ENCODE data around the gene VSNL1. TPM values are rescaled to one million over a fixed set of nuclear protein-coding genes. Genes with fewer than 3 reads are reported as not detected.

Gene VSNL1
- total and polyA plus RNA-seq, 12 donors, result 7.2 to 51.1 (median 21.2) TPM

GRCh38 chr2:17583646-17584045, 43.1 kb downstream of the VSNL1 start:
- Histone ChIP-seq H3K27ac (no peak overlapping the region), H3K4me1 (replicated peaks in 1 of 2) (no peaks in the 10 kb centered on the region), H3K4me3 (no peak overlapping the region), H3K9me3 (replicated peaks in 1 of 3) (no peaks in the 10 kb centered on the region), H3K36me3 (replicated peaks in 1 of 2) (no peaks in the 10 kb centered on the region), H3K27me3 (no peaks in the 10 kb centered on the region)
- no peak for TF ChIP-seq CTCF (IDR thresholded peaks at IDR 0.05)
- TF ChIP-seq POLR2A (IDR thresholded peaks at IDR 0.05), result no peak
- intact Hi-C loops (cut with DNase I), result no loop called here
- DNase-seq, result no peak
- WGBS, 4 donors, result 77 to 88% (median 82%) methylated on average over 3 of the region's 3 CpGs

GRCh38 chr2:17584689-17585088, 44.2 kb downstream of the VSNL1 start:
- H3K36me3 ChIP-seq (replicated peaks in 1 of 2), result no peaks in the 10 kb centered on the region
- TF ChIP-seq CTCF (IDR thresholded peaks at IDR 0.05), result no peak
- TF ChIP-seq POLR2A (IDR thresholded peaks at IDR 0.05), result no peak
- no peak for DNase-seq
- H3K4me3 ChIP-seq, result no peak overlapping the region
- no peak overlapping the region for H3K27ac ChIP-seq
- no peaks in the 10 kb centered on the region for H3K27me3 ChIP-seq
- H3K4me1 ChIP-seq (replicated peaks in 1 of 2), result no peaks in the 10 kb centered on the region
- no peaks in the 10 kb centered on the region for H3K9me3 ChIP-seq (replicated peaks in 1 of 3)
- intact Hi-C loops (cut with DNase I), result no loop called here
- WGBS, 4 donors, result 83 to 86% (median 84%) methylated on average over 1 to 4 of the region's 4 CpGs

- WGBS, 4 donors, result 61 to 83% (median 70%) methylated on average over 3 of the region's 3 CpGs
- Histone ChIP-seq H3K9me3 (replicated peaks in 1 of 3) (no peaks in the 10 kb centered on the region), H3K4me1 (replicated peaks in 1 of 2) (no peaks in the 10 kb centered on the region), H3K27ac (no peak overlapping the region), H3K36me3 (replicated peaks in 1 of 2) (no peaks in the 10 kb centered on the region), H3K27me3 (no peaks in the 10 kb centered on the region), H3K4me3 (no peak overlapping the region)
- intact Hi-C loops (cut with DNase I), result no loop called here
- DNase-seq, result no peak
- TF ChIP-seq CTCF (IDR thresholded peaks at IDR 0.05), result no peak
- no peak for TF ChIP-seq POLR2A (IDR thresholded peaks at IDR 0.05)
Measured at GRCh38 chr2:17587469-17587868, 47.0 kb downstream of the VSNL1 start.

GRCh38 chr2:17588031-17588430, 47.5 kb downstream of the VSNL1 start:
- no peaks in the 10 kb centered on the region for H3K36me3 ChIP-seq (replicated peaks in 1 of 2)
- no peak for TF ChIP-seq POLR2A (IDR thresholded peaks at IDR 0.05)
- TF ChIP-seq CTCF (IDR thresholded peaks at IDR 0.05), result no peak
- DNase-seq, result no peak
- intact Hi-C loops (cut with DNase I), result no loop called here
- 87 to 100% (median 95%) methylated on average over 2 of the region's 2 CpGs for WGBS, 4 donors
- no peak overlapping the region for H3K27ac ChIP-seq
- no peaks in the 10 kb centered on the region for H3K9me3 ChIP-seq (replicated peaks in 1 of 3)
- no peaks in the 10 kb centered on the region for H3K4me1 ChIP-seq (replicated peaks in 1 of 2)
- H3K4me3 ChIP-seq, result no peak overlapping the region
- H3K27me3 ChIP-seq, result no peaks in the 10 kb centered on the region
